Epithelial cell of prostate (primary cell): ENCODE data around the gene PCED1A.

Source experiments
- DNase-seq: peaks from one replicate; pipeline ENCODE4 v3.0.0-alpha.2; 2011; ENCODE audit warnings: low read depth, low spot score
- H3K27ac ChIP-seq: fragments of 450-650 bp; 2 replicates; pipeline ENCODE4 v1.5.1; 2017; ENCODE audit warnings: mild to moderate bottlenecking

PCED1A gene

GRCh38 chr20:2867081-2867864 lies 26.8 kb upstream of the PCED1A start:
- no peak for DNase-seq
- no peak overlapping the region for H3K27ac ChIP-seq

GRCh38 chr20:2866236-2866635 lies 25.8 kb upstream of the PCED1A start:
- no peak for DNase-seq
- H3K27ac ChIP-seq: no peak overlapping the region

- DNase-seq: no peak
- H3K27ac ChIP-seq: no peak overlapping the region
Measured at GRCh38 chr20:2865630-2866029, 25.2 kb upstream of the PCED1A start.

GRCh38 chr20:2865101-2865500 lies 24.6 kb upstream of the PCED1A start:
- no peak for DNase-seq
- no peak overlapping the region for H3K27ac ChIP-seq

GRCh38 chr20:2864626-2865025 lies 24.2 kb upstream of the PCED1A start:
- DNase-seq: no peak
- H3K27ac ChIP-seq: no peak overlapping the region

- no peak overlapping the region for H3K27ac ChIP-seq
- no peak for DNase-seq
Measured at GRCh38 chr20:2859330-2860121, 19.1 kb upstream of the PCED1A start.

GRCh38 chr20:2858591-2858990 lies 18.1 kb upstream of the PCED1A start:
- H3K27ac ChIP-seq: no peak overlapping the region
- no peak for DNase-seq

- no peak for DNase-seq
- no peak overlapping the region for H3K27ac ChIP-seq
Measured at GRCh38 chr20:2851086-2851485, 10.6 kb upstream of the PCED1A start.

- no peak for DNase-seq
- no peak overlapping the region for H3K27ac ChIP-seq
Measured at GRCh38 chr20:2849529-2849928, 9.1 kb upstream of the PCED1A start.

- H3K27ac ChIP-seq: no peak overlapping the region
- DNase-seq: no peak
Measured at GRCh38 chr20:2847802-2848201, 7.3 kb upstream of the PCED1A start.

- DNase-seq: no peak
- H3K27ac ChIP-seq: no peak overlapping the region
Measured at GRCh38 chr20:2846698-2847097, 6.2 kb upstream of the PCED1A start.

- no peak overlapping the region for H3K27ac ChIP-seq
- DNase-seq: no peak
Measured at GRCh38 chr20:2845607-2846006, 5.2 kb upstream of the PCED1A start.

GRCh38 chr20:2840967-2841531 lies 594 bp upstream of the PCED1A start:
- peak overlapping the region; percentile 54 for H3K27ac ChIP-seq
- no peak for DNase-seq

- DNase-seq: no peak
- H3K27ac ChIP-seq: no peak overlapping the region
Measured at GRCh38 chr20:2839732-2840137, 720 bp downstream of the PCED1A start.

- no peak overlapping the region for H3K27ac ChIP-seq
- no peak for DNase-seq
Measured at GRCh38 chr20:2838847-2839671, 1.4 kb downstream of the PCED1A start.

- no peak overlapping the region for H3K27ac ChIP-seq
- no peak for DNase-seq
Measured at GRCh38 chr20:2838170-2838797, 2.2 kb downstream of the PCED1A start.

- no peak for DNase-seq
- no peak overlapping the region for H3K27ac ChIP-seq
Measured at GRCh38 chr20:2837221-2837960, 3.1 kb downstream of the PCED1A start.

GRCh38 chr20:2836035-2836434 lies 4.4 kb downstream of the PCED1A start:
- no peak overlapping the region for H3K27ac ChIP-seq

GRCh38 chr20:2835331-2835796 lies 5.1 kb downstream of the PCED1A start:
- H3K27ac ChIP-seq: no peak overlapping the region
- DNase-seq: no peak

More at GRCh38 chr20:2836035-2836434, 4.4 kb downstream of the PCED1A start:
- DNase-seq: no peak
